Erythroblast (primary cell): ENCODE results near the gene GPN1.

Source experiments
- GATA1 ChIP-seq: IDR thresholded peaks from 2 replicates; pipeline ENCODE4 v1.6.1; 2011; ENCODE audit warnings: low read depth, mild to moderate bottlenecking, control low read depth, low read length, moderate library complexity
- POLR2A ChIP-seq: IDR thresholded peaks from 2 replicates; pipeline ENCODE4 v1.6.1; 2011; ENCODE audit warnings: mild to moderate bottlenecking, low read length

DNA sequence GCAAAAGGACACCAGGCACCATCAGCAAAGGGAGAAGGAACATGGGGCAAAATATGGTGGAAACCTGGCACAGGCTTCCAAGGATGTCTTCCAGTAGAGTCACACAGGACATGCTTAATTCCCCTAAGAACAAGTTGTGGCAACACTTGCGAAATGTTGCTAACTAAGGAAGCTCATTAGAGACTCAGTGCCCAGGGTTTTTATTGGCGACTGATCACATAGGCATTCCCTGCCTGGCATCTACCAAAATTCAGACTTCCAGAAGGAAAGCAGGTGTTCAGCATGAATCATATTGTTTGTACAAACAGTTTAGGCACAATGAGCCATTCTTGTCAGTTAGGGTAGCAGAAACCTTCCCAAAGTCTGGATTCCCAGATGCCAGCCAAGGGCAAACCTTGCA lies 60.6 kb downstream of the GPN1 start:
- TF ChIP-seq POLR2A (no peak), GATA1 (no peak)
